Transverse colon (tissue), 4 donors: ENCODE results near the gene SLC26A4.

Source experiments
- CTCF ChIP-seq, 5 experiments: fragments of 200-600 bp in 3 of 5; fragments of 450-650 bp in 2 of 5; sonication (generic) in 3 of 5; IDR thresholded peaks; 1 replicate in 2 of 5; 2 replicates in 3 of 5; pipeline ENCODE4 v1.5.1; 2016 to 2017; ENCODE audit warnings: antibody characterized with exemption in 5 of 5, inconsistent platforms in 3 of 5, mild to moderate bottlenecking in 2 of 5, moderate library complexity in 1 of 5
- EP300 ChIP-seq: sonication (generic); formaldehyde crosslinking; IDR thresholded peaks from one replicate; pipeline ENCODE4 v1.6.1; 2017; ENCODE audit warnings: antibody characterized with exemption, low read depth
- POLR2A ChIP-seq: fragments of 450-650 bp; IDR thresholded peaks from one replicate; pipeline ENCODE4 v1.6.1; 2016; ENCODE audit warnings: antibody characterized with exemption, mild to moderate bottlenecking, moderate library complexity
- POLR2AphosphoS5 ChIP-seq, 3 donors: sonication (generic); formaldehyde crosslinking; IDR thresholded peaks; one replicate each; pipeline ENCODE4 v1.6.1; 2016; ENCODE audit warnings: antibody characterized with exemption in 3 of 3

DNA sequence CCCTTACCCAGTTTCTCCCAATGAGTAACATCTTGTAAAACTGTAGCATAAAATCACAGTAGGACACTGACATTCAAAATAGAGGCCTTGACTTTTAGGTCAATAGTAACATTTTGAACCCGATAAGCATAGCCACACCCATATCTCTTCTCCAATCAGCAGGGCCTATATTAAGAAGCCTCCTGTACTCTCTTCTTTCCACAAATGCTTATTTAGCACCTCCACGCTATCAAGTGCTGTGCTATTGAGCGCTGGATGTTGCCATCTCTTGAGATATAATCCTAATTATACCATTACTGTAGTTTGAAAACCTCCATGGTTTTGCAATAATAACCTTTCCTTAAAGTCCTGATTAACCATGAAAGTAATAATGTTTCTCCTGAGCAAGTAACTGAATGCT is 43.2 kb downstream of the SLC26A4 start:
- TF ChIP-seq POLR2AphosphoS5 (IDR thresholded peaks at IDR 0.05) (no peak), POLR2A (no peak), CTCF (IDR thresholded peaks at IDR 0.05) (no peak), EP300 (no peak)
